K562 (cell line): Measurements from ENCODE around the gene DLGAP1. TPM values are rescaled to one million over a fixed set of nuclear protein-coding genes. Genes with fewer than 3 reads are reported as not detected.

Source experiments
- ATF1 ChIP-seq, 2 experiments: fragments of 450-650 bp in 1 of 2; IDR thresholded peaks; 2 replicates each; pipeline ENCODE4 v1.6.1; 2016; ENCODE audit warnings: missing compliant biosample characterization in 1 of 2, missing genetic modification characterization in 1 of 2
- BCL6 ChIP-seq: fragments of 250-450 bp; sonication (Bioruptor Pico); IDR thresholded peaks from 2 replicates; pipeline ENCODE4 v1.4.0; 2020
- CREB1 ChIP-seq, 2 experiments: sonication (generic) in 1 of 2; formaldehyde crosslinking in 1 of 2; IDR thresholded peaks; 2 replicates each; pipeline versions ENCODE4 v1.6.1 to v1.8.0; 2012 to 2022; ENCODE audit warnings: inconsistent platforms in 1 of 2, mild to moderate bottlenecking in 1 of 2, missing genetic modification reagents in 1 of 2, moderate library complexity in 1 of 2
- CREB3 ChIP-seq: fragments of 450-650 bp; conservative IDR thresholded peaks from 2 replicates; pipeline ENCODE4 v1.6.1; 2016; ENCODE audit warnings: missing genetic modification characterization, low read depth, mild to moderate bottlenecking, missing compliant biosample characterization, moderate library complexity
- ELF2 ChIP-seq: fragments of 250-450 bp; sonication (Bioruptor Pico); IDR thresholded peaks from 2 replicates; pipeline ENCODE4 v1.5.0; 2021; ENCODE audit warnings: mild to moderate bottlenecking
- EP300 ChIP-seq: IDR thresholded peaks from 2 replicates; pipeline ENCODE4 v1.6.1; 2012; ENCODE audit warnings: low read length, improper control_type of control experiment
- FOXJ2 ChIP-seq: fragments of 200-800 bp; sonication (Bioruptor generic); IDR thresholded peaks from 2 replicates; pipeline ENCODE4 v1.6.1; 2016; ENCODE audit warnings: missing genetic modification characterization, missing compliant biosample characterization
- GTF2F1 ChIP-seq: IDR thresholded peaks from 2 replicates; pipeline ENCODE4 v1.6.1; 2011; ENCODE audit warnings: low read depth, low read length, improper control_type of control experiment
- IRF1 ChIP-seq: sonication (generic); formaldehyde crosslinking; IDR thresholded peaks from 2 replicates; pipeline ENCODE4 v1.8.0; 2022; ENCODE audit warnings: missing genetic modification reagents, mild to moderate bottlenecking, borderline replicate concordance
- KAT7 ChIP-seq: sonication (generic); formaldehyde crosslinking; IDR thresholded peaks from 2 replicates; pipeline ENCODE4 v1.8.0; 2022; ENCODE audit warnings: missing genetic modification reagents, mild to moderate bottlenecking, borderline replicate concordance
- MCM2 ChIP-seq: fragments of 450-650 bp; IDR thresholded peaks from 2 replicates; pipeline ENCODE4 v1.6.1; 2017; ENCODE audit warnings: low read depth, mild to moderate bottlenecking
- NCOA4 ChIP-seq: fragments of 450-650 bp; IDR thresholded peaks from 2 replicates; pipeline ENCODE4 v1.6.1; 2018; ENCODE audit warnings: mild to moderate bottlenecking; ENCODE audit not compliant: partially characterized antibody
- NONO ChIP-seq, 2 experiments: fragments of 200-400 bp in 1 of 2; fragments of 450-650 bp in 1 of 2; formaldehyde crosslinking in 1 of 2; IDR thresholded peaks; 2 replicates each; pipeline ENCODE4 v1.6.1; 2017; ENCODE audit warnings: low read depth in 2 of 2, mild to moderate bottlenecking in 2 of 2, moderate library complexity in 2 of 2, low read length in 1 of 2
- NR1H2 ChIP-seq: sonication (generic); formaldehyde crosslinking; IDR thresholded peaks from 2 replicates; pipeline ENCODE4 v1.4.0; 2020; ENCODE audit warnings: mild to moderate bottlenecking, missing genetic modification reagents
- RAD51 ChIP-seq: fragments of 450-650 bp; IDR thresholded peaks from 2 replicates; pipeline ENCODE4 v1.7.1; 2016; ENCODE audit warnings: low read depth, mild to moderate bottlenecking, borderline replicate concordance
- SLC30A9 ChIP-seq: fragments of 250-450 bp; sonication (Bioruptor Pico); IDR thresholded peaks from 2 replicates; pipeline ENCODE4 v1.8.0; 2022; ENCODE audit warnings: mild to moderate bottlenecking, moderate library complexity
- SMARCA5 ChIP-seq: fragments of 450-650 bp; IDR thresholded peaks from 2 replicates; pipeline ENCODE4 v1.6.1; 2016
- SMARCE1 ChIP-seq: fragments of 450-650 bp; IDR thresholded peaks from 2 replicates; pipeline ENCODE4 v1.7.1; 2016; ENCODE audit warnings: mild to moderate bottlenecking
- SRSF1 ChIP-seq: fragments of 200-400 bp; formaldehyde crosslinking; IDR thresholded peaks from 2 replicates; pipeline ENCODE4 v1.6.1; 2017; ENCODE audit warnings: mild to moderate bottlenecking, low read depth, low read length, moderate library complexity
- TFAP4 ChIP-seq: sonication (generic); formaldehyde crosslinking; IDR thresholded peaks from 2 replicates; pipeline ENCODE4 v1.8.0; 2022; ENCODE audit warnings: missing genetic modification reagents, mild to moderate bottlenecking, moderate library complexity, borderline replicate concordance
- XRCC5 ChIP-seq: fragments of 200-400 bp; formaldehyde crosslinking; IDR thresholded peaks from 2 replicates; pipeline ENCODE4 v1.6.1; 2017; ENCODE audit warnings: low read depth, mild to moderate bottlenecking, low read length
- ZNF174 ChIP-seq: fragments of 250-450 bp; sonication (Bioruptor Pico); IDR thresholded peaks from 2 replicates; pipeline ENCODE4 v1.4.0; 2020; ENCODE audit warnings: mild to moderate bottlenecking
- ZNF316 ChIP-seq: fragments of 450-650 bp; IDR thresholded peaks from 2 replicates; pipeline ENCODE4 v1.6.1; 2016
- ZNF764 ChIP-seq: fragments of 250-450 bp; sonication (Bioruptor Pico); IDR thresholded peaks from 2 replicates; pipeline ENCODE4 v1.4.0; 2020; ENCODE audit warnings: low read depth, mild to moderate bottlenecking, moderate library complexity
- ZNF830 ChIP-seq: fragments of 250-450 bp; sonication (Bioruptor Pico); IDR thresholded peaks from 2 replicates; pipeline ENCODE4 v1.5.0; 2021; ENCODE audit warnings: mild to moderate bottlenecking
- ZSCAN32 ChIP-seq: fragments of 450-650 bp; formaldehyde crosslinking; IDR thresholded peaks from 2 replicates; pipeline ENCODE4 v1.4.0; 2020; ENCODE audit warnings: mild to moderate bottlenecking, moderate library complexity
- polyA plus RNA-seq, 8 experiments: library from polyadenylated mRNA; depleted of rRNA in 4 of 8; stranded (reverse) in 5 of 8; unstranded in 3 of 8; fragments of >200 nt; fragmentation: Nextera tagmentation in 2 of 8; fragmentation: Illumina TruSeq in 1 of 8; extraction: Ambion mirVana in 2 of 8; extraction: Trizol in 1 of 8; gene quantifications; 2 replicates each; pipeline versions ENCODE4 v1.2.1 to v1.2.3, GENCODE V29; 2011 to 2014; ENCODE audit warnings: inconsistent platforms in 1 of 8, missing spikeins in 1 of 8
- total RNA-seq, 7 experiments: library from RNA; depleted of rRNA in 6 of 7; stranded (reverse); fragments of >200 nt in 6 of 7; fragmentation: Illumina TruSeq in 2 of 7; extraction: Trizol in 2 of 7; gene quantifications; 2 replicates each; pipeline versions ENCODE4 v1.2.1 to v1.2.3, GENCODE V29; 2011 to 2021; ENCODE audit warnings: low replicate concordance in 1 of 7

Gene DLGAP1
- total and polyA plus RNA-seq, 9 of the 15 experiments (the other 6 are each of a cell fraction or from before 2014, with no cell fraction given) = 0.04 to 0.22 (median 0.08) TPM

- TF ChIP-seq TFAP4 (CRISPR knock-in tag) (peak; percentile 86), ATF1 (CRISPR knock-in tag; IDR thresholded peaks at IDR 0.05) (no peak), ATF1 (tag; IDR thresholded peaks at IDR 0.05) (peak; percentile 70), NONO (IDR thresholded peaks at IDR 0.05; ENCODE audit: low read depth in 2 of 2, low read length in 1 of 2) (no peak), FOXJ2 (tag) (peak; percentile 87), ZNF830 (CRISPR knock-in tag) (no peak), MCM2 (no peak), IRF1 (no peak), NR1H2 (peak; percentile 74; the same call in 1 of the 2 replicates), SMARCA5 (no peak), ELF2 (CRISPR knock-in tag) (no peak), SMARCE1 (peak; percentile 72; the same call in 1 of the 2 replicates), SLC30A9 (no peak), CREB3 (tag) (no peak), ZSCAN32 (0 out of 2 replicates have a peak, but pooled peaks have one; percentile 31), ZNF316 (no peak), GTF2F1 (0 out of 2 replicates have a peak, but pooled peaks have one; percentile 67), BCL6 (no peak), XRCC5 (peak; percentile 79), RAD51 (0 out of 2 replicates have a peak, but pooled peaks have one; percentile 13), EP300 (peak; percentile 77), CREB1 (IDR thresholded peaks at IDR 0.05) (no peak), CREB1 (CRISPR knock-in tag; IDR thresholded peaks at IDR 0.05) (peak; percentile 31; the same call in 1 of the 2 replicates), NCOA4 (no peak), ZNF174 (no peak), ZNF764 (no peak), SRSF1 (no peak), KAT7 (CRISPR knock-in tag) (no peak)
These were observed 869.2 kb downstream of the DLGAP1 start (continued) for GRCh38 chr18:3585656-3586509.
